Measurements from ENCODE around the gene RNH1. TPM values are rescaled to one million over a fixed set of nuclear protein-coding genes. Genes with fewer than 3 reads are reported as not detected.

RNH1 gene
- 402 and 468 TPM in 2 replicates for total RNA-seq

DNA sequence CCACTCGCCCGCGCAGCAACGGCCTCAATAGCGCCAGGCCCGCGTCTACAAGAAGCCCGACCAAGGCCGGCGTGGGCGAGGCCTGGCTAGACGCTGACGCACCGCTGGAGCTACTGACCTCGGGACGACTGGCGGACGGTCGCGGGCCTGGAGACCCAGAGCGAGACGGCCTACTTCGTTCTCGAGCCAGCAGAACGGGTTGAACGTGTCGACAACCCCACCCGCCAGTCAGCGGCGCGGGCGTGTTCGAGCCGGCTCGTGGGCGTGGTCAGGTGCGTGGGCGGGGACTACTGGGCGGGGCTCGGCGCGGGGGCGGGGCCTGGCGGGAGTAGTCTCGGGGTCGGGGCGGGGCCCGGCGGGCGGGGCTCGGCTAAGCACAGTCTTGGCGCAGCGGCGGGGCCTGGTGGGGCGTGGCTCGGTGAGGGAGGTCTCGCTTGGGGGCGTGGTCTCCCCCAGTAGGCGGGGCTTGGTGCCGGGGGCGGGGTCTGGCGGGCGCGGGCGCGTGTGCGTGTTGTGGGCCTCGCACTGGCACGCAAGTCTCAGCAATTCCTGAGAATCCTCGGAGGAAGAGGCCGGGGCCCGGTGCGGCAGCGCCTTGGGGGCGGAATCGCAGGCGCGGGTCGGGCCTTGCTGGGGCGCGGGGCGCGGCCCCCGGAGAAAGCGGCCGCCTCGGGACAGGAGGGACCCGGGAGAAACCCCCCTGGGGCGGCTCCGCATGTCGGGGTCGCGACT lies at the start of gene RNH1:
TSS of gene RNH1 (minus strand) at position 248 of the 732 bp plus-strand sequence. CDS start 5,080 bp downstream, outside the sequence.

DNA sequence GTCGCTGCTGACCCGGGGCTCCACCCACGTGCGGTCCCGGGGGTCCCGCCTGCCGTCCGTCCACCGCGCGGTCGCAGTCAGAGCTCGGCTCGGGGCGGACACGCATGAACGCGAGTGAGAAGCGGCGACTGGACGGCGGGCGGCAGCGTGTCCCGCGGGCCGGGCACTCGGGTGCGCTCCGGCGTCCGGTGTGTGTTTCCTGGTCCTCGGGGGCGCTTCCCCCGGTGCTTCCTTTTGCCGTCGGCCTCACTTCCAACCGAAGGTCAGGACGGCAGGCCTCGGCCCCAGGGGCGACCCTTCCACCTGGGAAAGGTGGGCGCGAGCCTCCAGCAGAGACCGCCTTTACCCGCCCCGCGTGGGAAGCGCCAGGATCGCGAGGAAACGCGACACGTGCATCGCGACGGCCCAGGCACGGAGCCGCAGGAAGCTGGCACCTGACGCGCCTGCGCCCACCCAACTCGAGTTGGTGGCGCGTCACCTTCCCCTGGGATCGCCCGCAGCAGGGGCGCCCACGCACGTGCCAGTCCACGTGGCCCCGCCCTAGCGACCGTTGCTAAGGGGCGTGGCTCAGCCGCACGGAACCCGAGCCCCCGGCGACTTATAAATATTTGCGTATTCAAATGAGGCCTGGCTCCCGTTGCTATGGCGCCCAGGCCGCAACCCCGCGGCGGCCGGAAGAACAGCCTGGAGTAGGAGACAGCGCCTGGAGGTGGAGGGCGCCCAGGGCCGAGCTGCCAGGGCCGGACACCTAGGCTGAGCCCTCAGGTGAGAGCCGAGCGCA lies 30.0 kb upstream of the RNH1 start, which contains the start of gene LRRC56:
TSS of gene LRRC56 (plus strand) at position 687 of the 781 bp plus-strand sequence. CDS start 3,158 bp downstream, outside the sequence.

GRCh38 chr11:535519-536454 lies 28.7 kb upstream of the RNH1 start, which contains the start of gene HRAS:
Gene HRAS (minus strand): TSS chr11:535576.

GRCh38 chr11:449889-450808 lies 56.9 kb downstream of the RNH1 start, which contains the start of gene PTDSS2:
Gene PTDSS2 (plus strand): TSS chr11:450279. CDS start chr11:450456, 177 bp downstream.

Other genes starting within 250 kb of the RNH1 start
- not detected in 2 replicates for gene NLRP6, start 228.8 kb downstream of the RNH1 start, total RNA-seq
- gene PGGHG, start 218.1 kb downstream of the RNH1 start, total RNA-seq = 7.3 and 10.7 TPM in 2 replicates
- not detected in 2 replicates for gene IFITM5, start 207.7 kb downstream of the RNH1 start, total RNA-seq
- gene IFITM2, start 199.4 kb downstream of the RNH1 start, total RNA-seq = 11.0 and 15.6 TPM in 2 replicates
- gene IFITM1, start 193.2 kb downstream of the RNH1 start, total RNA-seq = 12.1 and 23.9 TPM in 2 replicates
- gene IFITM3, start 186.4 kb downstream of the RNH1 start, total RNA-seq = 17.3 and 29.5 TPM in 2 replicates
- gene B4GALNT4, start 137.7 kb downstream of the RNH1 start, total RNA-seq = 1.00 and 1.8 TPM in 2 replicates
- 0.66 and 0.87 TPM in 2 replicates for gene PKP3, start 113.0 kb downstream of the RNH1 start, total RNA-seq
- gene SIGIRR, start 92.2 kb downstream of the RNH1 start, total RNA-seq = 6.0 and 8.2 TPM in 2 replicates
- not detected in 2 replicates for gene ANO9, start 65.2 kb downstream of the RNH1 start, total RNA-seq
- 46.3 and 58.1 TPM in 2 replicates for gene PTDSS2, start 57.0 kb downstream of the RNH1 start, total RNA-seq
- gene HRAS, start 28.3 kb upstream of the RNH1 start, total RNA-seq = 51.5 and 91.3 TPM in 2 replicates
- gene LRRC56, start 30.3 kb upstream of the RNH1 start, total RNA-seq = 0.62 and 0.77 TPM in 2 replicates
- gene LMNTD2, start 53.5 kb upstream of the RNH1 start, total RNA-seq = 0.11 and 0.62 TPM in 2 replicates
- gene RASSF7, start 53.7 kb upstream of the RNH1 start, total RNA-seq = 4.3 and 6.7 TPM in 2 replicates
- 33.1 and 38.7 TPM in 2 replicates for gene PHRF1, start 69.2 kb upstream of the RNH1 start, total RNA-seq
- gene IRF7, start 108.7 kb upstream of the RNH1 start, total RNA-seq = 4.5 and 7.4 TPM in 2 replicates
- gene CDHR5, start 117.7 kb upstream of the RNH1 start, total RNA-seq = not detected in 2 replicates
- gene SCT, start 119.9 kb upstream of the RNH1 start, total RNA-seq = not detected in 2 replicates
- gene DRD4, start 130.0 kb upstream of the RNH1 start, total RNA-seq = 0.11 TPM in 1 of 2 replicates, not detected in the other
- gene DEAF1, start 188.0 kb upstream of the RNH1 start, total RNA-seq = 19.9 and 31.0 TPM in 2 replicates
- gene TMEM80, start 188.6 kb upstream of the RNH1 start, total RNA-seq = 9.9 and 10.5 TPM in 2 replicates
- 28.1 and 39.4 TPM in 2 replicates for gene EPS8L2, start 199.0 kb upstream of the RNH1 start, total RNA-seq
- 117 and 152 TPM in 2 replicates for gene TALDO1, start 240.2 kb upstream of the RNH1 start, total RNA-seq